ENCODE results near the gene ALDH1A3.

DNA sequence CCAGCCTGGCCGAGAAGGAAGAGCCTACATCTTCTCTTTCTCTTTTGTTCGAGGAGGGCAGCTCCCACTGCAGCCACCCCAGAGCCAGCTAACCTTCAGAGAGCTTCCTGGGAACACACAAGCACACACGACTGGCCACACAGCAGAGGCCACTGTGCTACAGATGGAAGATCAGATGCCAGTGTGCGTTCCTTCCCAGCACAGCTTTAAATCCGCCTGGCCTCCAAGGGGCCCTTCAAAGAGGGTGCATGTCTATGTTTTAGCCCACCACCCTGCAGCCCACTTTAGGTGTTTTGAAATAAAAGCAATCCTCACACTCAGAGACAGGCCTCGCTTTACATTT, 12.4 kb downstream of the ALDH1A3 start:
- TF ChIP-seq, protein P1, sequence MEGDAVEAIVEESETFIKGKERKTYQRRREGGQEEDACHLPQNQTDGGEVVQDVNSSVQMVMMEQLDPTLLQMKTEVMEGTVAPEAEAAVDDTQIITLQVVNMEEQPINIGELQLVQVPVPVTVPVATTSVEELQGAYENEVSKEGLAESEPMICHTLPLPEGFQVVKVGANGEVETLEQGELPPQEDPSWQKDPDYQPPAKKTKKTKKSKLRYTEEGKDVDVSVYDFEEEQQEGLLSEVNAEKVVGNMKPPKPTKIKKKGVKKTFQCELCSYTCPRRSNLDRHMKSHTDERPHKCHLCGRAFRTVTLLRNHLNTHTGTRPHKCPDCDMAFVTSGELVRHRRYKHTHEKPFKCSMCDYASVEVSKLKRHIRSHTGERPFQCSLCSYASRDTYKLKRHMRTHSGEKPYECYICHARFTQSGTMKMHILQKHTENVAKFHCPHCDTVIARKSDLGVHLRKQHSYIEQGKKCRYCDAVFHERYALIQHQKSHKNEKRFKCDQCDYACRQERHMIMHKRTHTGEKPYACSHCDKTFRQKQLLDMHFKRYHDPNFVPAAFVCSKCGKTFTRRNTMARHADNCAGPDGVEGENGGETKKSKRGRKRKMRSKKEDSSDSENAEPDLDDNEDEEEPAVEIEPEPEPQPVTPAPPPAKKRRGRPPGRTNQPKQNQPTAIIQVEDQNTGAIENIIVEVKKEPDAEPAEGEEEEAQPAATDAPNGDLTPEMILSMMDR (conservative IDR thresholded peaks at IDR 0.05; ENCODE audit: low read depth, low read length) = no peak
- TF ChIP-seq EZH2 (IDR thresholded peaks at IDR 0.05; ENCODE audit: low read length, unreplicated experiment) = no peak
- TF ChIP-seq EZH2phosphoT487 (IDR thresholded peaks at IDR 0.05; ENCODE audit: borderline replicate concordance, low read length) = no peak

Measured in PC-3 (cell line).